ENCODE measurements around the gene E2F4. TPM values are rescaled to one million over a fixed set of nuclear protein-coding genes. Genes with fewer than 3 reads are reported as not detected.

E2F4 gene
- total RNA-seq = 10 to 100 TPM; 70.5 to 77.4 (median 72.9) TPM
- long read RNA-seq, donor 1, transcript E2F4-201 (10 exons, 2,096 nt) = major isoform, 63 of 115 reads
- long read RNA-seq, donor 1, partial matches to known transcripts = 18 of 115 reads
- long read RNA-seq, donor 1, other reads (novel, unspliced or antisense) = 31 of 115 reads
- long read RNA-seq, donor 2, transcript E2F4-201 (10 exons, 2,096 nt) = major isoform, 7 of 14 reads
- long read RNA-seq, donor 2, partial matches to known transcripts = 0 of 14 reads
- long read RNA-seq, donor 2, other reads (novel, unspliced or antisense) = 7 of 14 reads

- DNase-seq (peak; percentile 91 to 94 (median 94)), ATAC-seq (peak; percentile 97)
- intact Hi-C loops (cut with DNase I, micrococcal nuclease) = no loop called here
- Histone ChIP-seq H3K9me3 (no peaks in the 10 kb centered on the region), H3K36me3 (ENCODE audit: low read depth) (peaks cover 8% of the 10 kb centered on the region), H3K4me3 (peak within 1 kb of the TSS; percentile 93), H3K4me1 (ENCODE audit: low read depth) (peaks cover 24% of the 10 kb centered on the region)
- TF ChIP-seq CTCF (IDR thresholded peaks at IDR 0.05) = no peak
Observed at GRCh38 chr16:67191995-67192681, at the start of gene E2F4. TSS of gene E2F4 (plus strand) at chr16:67192155. CDS start at chr16:67192228, 73 bp downstream.

- intact Hi-C loops (cut with DNase I, micrococcal nuclease) = no loop called here
- ATAC-seq = no peak
- no peaks in the 10 kb centered on the region for H3K9me3 ChIP-seq
- TF ChIP-seq CTCF (IDR thresholded peaks at IDR 0.05) = no peak
- no peaks in the 10 kb centered on the region for H3K4me1 ChIP-seq (ENCODE audit: low read depth)
- peak in 1 of 3 donors; percentile 22 for DNase-seq
- no peak overlapping the region for H3K4me3 ChIP-seq
- peaks cover 22% of the 10 kb centered on the region for H3K36me3 ChIP-seq (ENCODE audit: low read depth)
Observed at GRCh38 chr16:67142342-67142741, 49.6 kb upstream of the E2F4 start.

GRCh38 chr16:67144943-67145342, 47.0 kb upstream of the E2F4 start:
- ATAC-seq = no peak
- Histone ChIP-seq H3K36me3 (ENCODE audit: low read depth) (peaks cover 22% of the 10 kb centered on the region), H3K9me3 (no peaks in the 10 kb centered on the region), H3K4me1 (ENCODE audit: low read depth) (peaks cover under 1% of the 10 kb centered on the region), H3K4me3 (no peak overlapping the region)
- no peak for TF ChIP-seq CTCF (IDR thresholded peaks at IDR 0.05)
- intact Hi-C loops (cut with DNase I, micrococcal nuclease) = no loop called here
- no peak for DNase-seq

- H3K4me1 ChIP-seq (ENCODE audit: low read depth) = peaks cover 7% of the 10 kb centered on the region
- intact Hi-C loops (cut with DNase I, micrococcal nuclease) = no loop called here
- H3K36me3 ChIP-seq (ENCODE audit: low read depth) = peaks cover 19% of the 10 kb centered on the region
- DNase-seq = no peak
- H3K4me3 ChIP-seq = no peak overlapping the region
- no peak for TF ChIP-seq CTCF (IDR thresholded peaks at IDR 0.05)
- ATAC-seq = no peak
- H3K9me3 ChIP-seq = no peaks in the 10 kb centered on the region
Observed at GRCh38 chr16:67145746-67146145, 46.2 kb upstream of the E2F4 start.

GRCh38 chr16:67146523-67147357, 45.2 kb upstream of the E2F4 start:
- Histone ChIP-seq H3K4me3 (no peak overlapping the region), H3K4me1 (ENCODE audit: low read depth) (peaks cover 10% of the 10 kb centered on the region), H3K36me3 (ENCODE audit: low read depth) (peaks cover 15% of the 10 kb centered on the region), H3K9me3 (no peaks in the 10 kb centered on the region)
- no peak for TF ChIP-seq CTCF (IDR thresholded peaks at IDR 0.05)
- no peak for ATAC-seq
- intact Hi-C loops (cut with DNase I, micrococcal nuclease) = no loop called here
- no peak for DNase-seq
